Measurements from ENCODE around the gene SORBS2. TPM values are rescaled to one million over a fixed set of nuclear protein-coding genes. Genes with fewer than 3 reads are reported as not detected.
A peak's percentile ranks its signal among the peaks of the same experiment; 100 is the strongest.

The SORBS2 gene
- total and polyA plus RNA-seq, 2 donors (not counting 1 experiment from before 2014, with no cell fraction given): 0.33 to 3.0 TPM

GRCh38 chr4:185576962-185577950 is 234.7 kb downstream of the SORBS2 start:
- DNase-seq (ENCODE audit: low read depth in 2 of 2): peak in 1 of 2 donors; percentile 84
- Histone ChIP-seq H3K9ac (ENCODE audit: insufficient read depth, low read length) (no peak overlapping the region), H2AFZ (ENCODE audit: low read length) (peak overlapping the region; percentile 75), H3K36me3 (ENCODE audit: control insufficient read depth, insufficient read depth, low read length) (no peaks in the 10 kb centered on the region), H3K4me1 (ENCODE audit: control insufficient read depth, extremely low read depth, insufficient read depth, low read length) (peaks cover 5% of the 10 kb centered on the region), H3K4me3 (replicated peaks in 1 of 4; ENCODE audit: control extremely low read depth in 1 of 4, insufficient read depth in 1 of 4, low read depth in 3 of 4, low read length in 4 of 4) (no peak overlapping the region), H3K27ac (ENCODE audit: insufficient read depth, low read length) (no peak overlapping the region), H4K20me1 (ENCODE audit: control insufficient read depth, extremely low read depth, insufficient read depth, low read length) (no peaks in the 10 kb centered on the region), H3K27me3 (ENCODE audit: control insufficient read depth, insufficient read depth, low read length) (no peaks in the 10 kb centered on the region), H3K4me2 (ENCODE audit: extremely low read depth, insufficient read depth, low read length) (no peak overlapping the region), H3K79me2 (ENCODE audit: control insufficient read depth, insufficient read depth, low read length) (no peaks in the 10 kb centered on the region), H3K9me3 (ENCODE audit: control insufficient read depth, insufficient read depth, low read depth, low read length) (no peaks in the 10 kb centered on the region)
- TF ChIP-seq CTCF (conservative IDR thresholded peaks at IDR 0.05 in 1 of 2, IDR thresholded peaks at IDR 0.05 in 1 of 2; ENCODE audit: low read depth in 1 of 2, low read length in 2 of 2): no peak
- no peak for TF ChIP-seq EZH2 (IDR thresholded peaks at IDR 0.05; ENCODE audit: low read length, missing control alignments)

GRCh38 chr4:185576314-185576961 is 235.6 kb downstream of the SORBS2 start:
- H3K4me2 ChIP-seq (ENCODE audit: extremely low read depth, insufficient read depth, low read length): no peak overlapping the region
- H4K20me1 ChIP-seq (ENCODE audit: control insufficient read depth, extremely low read depth, insufficient read depth, low read length): no peaks in the 10 kb centered on the region
- H3K9me3 ChIP-seq (ENCODE audit: control insufficient read depth, insufficient read depth, low read depth, low read length): no peaks in the 10 kb centered on the region
- DNase-seq (ENCODE audit: low read depth in 2 of 2): no peak
- H3K27me3 ChIP-seq (ENCODE audit: control insufficient read depth, insufficient read depth, low read length): no peaks in the 10 kb centered on the region
- H3K9ac ChIP-seq (ENCODE audit: insufficient read depth, low read length): no peak overlapping the region
- H2AFZ ChIP-seq (ENCODE audit: low read length): peak overlapping the region; percentile 75
- H3K79me2 ChIP-seq (ENCODE audit: control insufficient read depth, insufficient read depth, low read length): no peaks in the 10 kb centered on the region
- no peak overlapping the region for H3K4me3 ChIP-seq (replicated peaks in 1 of 4; ENCODE audit: control extremely low read depth in 1 of 4, insufficient read depth in 1 of 4, low read depth in 3 of 4, low read length in 4 of 4)
- TF ChIP-seq CTCF (conservative IDR thresholded peaks at IDR 0.05 in 1 of 2, IDR thresholded peaks at IDR 0.05 in 1 of 2; ENCODE audit: low read depth in 1 of 2, low read length in 2 of 2): no peak
- TF ChIP-seq EZH2 (IDR thresholded peaks at IDR 0.05; ENCODE audit: low read length, missing control alignments): no peak
- H3K4me1 ChIP-seq (ENCODE audit: control insufficient read depth, extremely low read depth, insufficient read depth, low read length): peaks cover 5% of the 10 kb centered on the region
- no peaks in the 10 kb centered on the region for H3K36me3 ChIP-seq (ENCODE audit: control insufficient read depth, insufficient read depth, low read length)
- peak overlapping the region; percentile 32 for H3K27ac ChIP-seq (ENCODE audit: insufficient read depth, low read length)

- Histone ChIP-seq H3K27ac (ENCODE audit: insufficient read depth, low read length) (peak overlapping the region; percentile 66), H3K4me1 (ENCODE audit: control insufficient read depth, extremely low read depth, insufficient read depth, low read length) (peaks cover 5% of the 10 kb centered on the region), H3K9me3 (ENCODE audit: control insufficient read depth, insufficient read depth, low read depth, low read length) (no peaks in the 10 kb centered on the region), H3K4me2 (ENCODE audit: extremely low read depth, insufficient read depth, low read length) (peak overlapping the region; percentile 54), H4K20me1 (ENCODE audit: control insufficient read depth, extremely low read depth, insufficient read depth, low read length) (no peaks in the 10 kb centered on the region), H3K36me3 (ENCODE audit: control insufficient read depth, insufficient read depth, low read length) (no peaks in the 10 kb centered on the region), H3K79me2 (ENCODE audit: control insufficient read depth, insufficient read depth, low read length) (no peaks in the 10 kb centered on the region), H2AFZ (ENCODE audit: low read length) (peak overlapping the region; percentile 86), H3K4me3 (replicated peaks in 1 of 4; ENCODE audit: control extremely low read depth in 1 of 4, insufficient read depth in 1 of 4, low read depth in 3 of 4, low read length in 4 of 4) (no peak overlapping the region), H3K27me3 (ENCODE audit: control insufficient read depth, insufficient read depth, low read length) (no peaks in the 10 kb centered on the region), H3K9ac (ENCODE audit: insufficient read depth, low read length) (no peak overlapping the region)
- TF ChIP-seq CTCF (conservative IDR thresholded peaks at IDR 0.05 in 1 of 2, IDR thresholded peaks at IDR 0.05 in 1 of 2; ENCODE audit: low read depth in 1 of 2, low read length in 2 of 2) (no peak), EZH2 (IDR thresholded peaks at IDR 0.05; ENCODE audit: low read length, missing control alignments) (no peak)
- DNase-seq (ENCODE audit: low read depth in 2 of 2): peak; percentile 66 to 85
These were observed 238.3 kb downstream of the SORBS2 start for GRCh38 chr4:185573651-185574199.

All from fibroblast of lung (primary cell).